HG03108 (cell line): ENCODE results near the gene ZFYVE28.
A peak's percentile ranks its signal among the peaks of the same experiment; 100 is the strongest.
"Not testable (repeated sequence)": the region's sequence is repeated elsewhere in the genome, so short reads cannot be mapped to it uniquely, and the experiment has no call there.

ENCODE experiments used
- ATAC-seq: cut with Tn5 transposase; IDR thresholded peaks from one replicate; pipeline ENCODE4 v1.9.1; 2021; ENCODE audit warnings: moderate library complexity; ENCODE audit not compliant: unreplicated experiment

The ZFYVE28 gene

DNA sequence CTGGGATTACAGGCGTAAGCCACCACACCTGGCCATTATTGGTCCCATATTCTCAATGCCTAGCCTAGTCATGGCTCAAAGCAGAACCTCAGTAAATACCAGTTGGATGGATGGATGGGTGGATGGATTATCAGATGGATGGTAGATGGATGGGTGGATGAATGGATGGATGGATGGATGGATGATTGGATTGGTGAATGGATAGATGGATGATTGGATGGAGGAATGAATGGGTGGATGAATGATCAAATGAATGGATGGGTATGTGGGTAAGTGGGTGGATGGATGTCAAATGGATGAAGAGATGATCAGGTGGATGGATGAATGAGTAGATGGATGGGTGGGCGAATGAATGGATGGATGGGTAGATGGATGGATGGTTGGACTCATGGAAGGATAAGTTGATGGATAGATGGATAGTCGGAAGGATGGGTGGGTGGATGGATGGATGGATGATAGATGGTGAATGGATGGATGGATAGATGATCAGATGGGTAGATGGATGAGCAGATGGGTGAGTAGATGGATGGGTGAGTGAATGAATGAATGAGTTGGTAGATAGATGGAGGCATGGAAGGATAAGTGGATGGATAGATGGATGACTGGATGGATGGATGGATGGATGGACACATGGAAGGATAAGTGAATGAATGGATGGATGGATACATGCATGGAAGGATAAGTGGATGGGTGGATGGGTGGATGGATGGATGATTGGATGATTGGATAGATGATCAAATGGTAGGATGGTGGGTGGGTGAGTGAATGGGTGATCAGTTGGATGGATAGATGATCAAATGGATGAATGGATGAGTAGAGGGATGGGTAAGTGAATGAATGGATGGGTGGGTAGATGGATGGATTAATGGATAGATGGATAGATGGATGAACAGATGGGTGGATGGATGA lies 28.5 kb upstream of the ZFYVE28 start:
- no peak for ATAC-seq

DNA sequence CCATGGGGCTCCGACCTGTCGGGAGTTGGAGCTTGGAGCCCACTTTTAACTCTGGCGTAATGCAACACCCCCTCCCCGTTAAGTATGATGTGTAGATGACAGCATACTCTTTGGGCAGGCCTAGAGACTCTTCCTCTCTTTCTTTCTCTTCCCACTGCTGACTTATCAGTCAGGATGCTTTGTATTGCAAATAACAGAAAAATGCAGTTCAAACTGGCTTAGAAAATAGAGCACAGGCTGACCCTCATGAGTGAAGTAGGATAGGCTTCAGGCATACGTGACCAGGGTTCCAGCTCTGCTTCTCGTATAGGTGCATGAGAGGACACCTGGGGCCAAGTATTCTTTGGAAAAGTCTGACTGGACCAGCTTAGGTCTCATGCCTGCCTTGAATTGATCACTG lies 27.1 kb upstream of the ZFYVE28 start:
- ATAC-seq = no peak

DNA sequence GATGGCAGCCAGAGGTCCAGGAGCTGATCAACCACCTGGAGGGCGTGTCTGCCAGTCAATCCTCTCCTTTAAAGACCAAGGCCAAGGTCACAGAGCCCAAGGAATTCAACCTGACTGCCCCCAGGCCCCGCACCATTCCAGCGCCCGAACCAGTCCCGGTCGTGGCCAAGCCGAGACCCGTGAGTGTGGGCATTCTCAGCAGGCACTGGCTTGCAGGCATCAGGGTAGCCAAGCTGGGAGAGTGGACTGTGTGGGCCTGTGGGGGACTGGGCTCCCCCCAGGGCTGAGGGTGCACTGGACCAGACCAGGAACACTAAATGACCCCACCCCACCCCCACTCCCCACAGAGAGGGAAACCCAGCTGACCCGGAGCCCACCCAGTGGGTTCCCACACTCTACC lies 26.7 kb upstream of the ZFYVE28 start:
- ATAC-seq = no peak

DNA sequence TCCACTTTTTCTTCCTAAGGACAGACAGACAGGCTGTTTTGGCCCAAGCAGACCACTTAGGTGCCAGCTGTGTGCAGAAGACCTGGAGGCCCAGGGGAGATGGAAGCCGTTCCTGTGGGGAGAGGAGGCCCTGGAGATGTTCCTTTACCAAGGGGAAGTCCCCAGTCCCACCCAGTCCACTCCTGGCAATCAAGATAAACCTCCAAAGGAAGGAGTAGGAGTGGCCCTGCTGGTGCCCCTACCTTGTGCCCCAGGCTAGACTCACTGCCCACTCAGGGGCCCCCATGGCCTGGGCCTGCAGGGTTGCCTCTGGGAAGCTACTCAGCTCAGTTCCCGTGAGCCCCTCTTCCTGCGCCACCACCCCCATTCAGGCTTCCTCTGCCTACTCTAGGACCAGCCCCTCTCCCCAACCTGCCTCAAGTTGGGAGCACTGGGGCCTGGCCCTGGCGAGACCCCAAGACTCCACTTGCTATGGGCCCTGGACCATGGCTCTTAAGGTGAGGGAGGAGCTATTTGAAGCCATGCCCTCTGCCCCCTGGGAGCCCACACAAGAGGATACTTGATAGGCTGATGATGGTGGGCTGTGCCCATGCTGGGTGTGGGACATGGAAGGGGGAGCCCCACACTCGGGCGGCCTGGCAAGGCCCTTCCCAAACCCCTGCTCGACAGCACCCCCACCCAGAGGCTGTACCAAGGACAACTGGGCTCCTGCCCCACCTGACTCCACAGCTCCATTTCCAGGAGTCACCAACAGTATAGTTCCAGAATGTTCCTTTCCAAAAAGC lies 25.7 kb upstream of the ZFYVE28 start:
- no peak for ATAC-seq

DNA sequence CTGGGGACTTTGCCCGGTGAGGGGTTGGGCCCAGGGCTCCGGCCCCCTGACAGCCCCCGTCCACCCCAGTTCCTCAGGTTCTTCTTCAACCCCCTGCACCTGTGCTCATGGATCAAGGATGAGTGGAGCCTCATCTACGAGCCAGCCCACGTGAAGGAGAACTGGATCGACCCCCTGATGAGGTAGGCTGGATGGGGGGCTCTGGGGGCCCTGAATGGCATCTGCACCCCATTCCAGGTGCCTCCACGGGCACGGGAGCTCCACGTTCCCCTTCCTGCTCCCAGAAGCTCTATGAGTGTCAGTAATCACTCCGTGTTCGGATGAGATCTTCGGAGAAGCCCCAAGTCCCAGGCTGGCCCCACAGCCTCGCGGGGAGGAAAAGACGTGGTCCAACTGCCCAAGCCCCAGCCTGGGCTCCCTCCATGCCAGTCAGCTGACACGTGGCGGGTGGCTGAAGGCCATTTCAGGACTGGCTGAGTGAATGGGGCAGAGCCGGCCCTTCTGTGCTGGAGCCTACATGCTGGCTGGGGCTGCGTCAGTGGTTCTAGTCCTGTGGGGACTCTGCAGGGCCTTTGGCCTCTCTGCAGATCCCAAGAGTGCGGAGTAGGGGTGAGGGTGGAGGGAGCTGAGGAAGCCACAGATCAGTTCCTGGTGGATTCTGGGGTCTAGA lies 24.8 kb upstream of the ZFYVE28 start:
- ATAC-seq = no peak

DNA sequence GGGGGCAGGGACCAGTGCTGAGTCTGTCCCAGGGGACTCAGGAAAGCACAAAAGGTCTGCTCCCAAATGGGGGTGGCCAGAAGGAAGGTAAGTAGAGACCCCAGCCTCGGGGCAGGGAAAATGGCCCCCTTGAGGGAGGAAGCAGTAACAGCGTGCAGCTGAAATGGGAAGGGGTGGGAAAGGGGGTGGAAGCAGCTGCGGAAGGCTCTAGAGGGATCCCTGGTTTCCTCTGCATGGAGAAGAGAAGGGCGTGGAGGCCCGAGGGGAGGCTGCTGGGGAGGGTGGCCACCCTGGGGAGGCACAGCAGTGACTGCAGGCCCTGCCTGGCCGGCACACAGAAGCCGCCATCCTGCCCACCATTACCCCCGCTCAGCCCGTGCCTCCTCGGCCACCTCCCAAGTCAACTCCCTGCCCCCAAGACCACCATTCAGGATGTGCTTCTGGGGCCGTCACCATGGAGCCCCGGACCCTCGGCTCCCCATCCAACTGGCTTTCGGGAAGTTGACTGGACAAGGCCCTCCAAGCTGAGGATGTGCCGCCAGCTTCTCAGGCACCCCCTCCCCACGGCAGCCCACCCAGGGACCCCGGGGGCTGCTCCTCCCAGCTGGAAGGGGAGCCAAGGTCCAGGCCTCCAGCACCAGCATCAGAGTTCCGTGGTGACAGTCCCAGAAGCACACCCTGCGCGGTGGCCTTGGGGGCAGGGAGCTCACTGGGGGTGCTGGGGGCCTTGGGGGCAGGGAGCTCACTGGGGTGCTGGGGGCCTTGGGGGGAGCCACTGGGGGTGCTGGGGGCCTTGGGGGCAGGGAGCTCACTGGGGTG lies 23.9 kb upstream of the ZFYVE28 start:
- no peak for ATAC-seq

DNA sequence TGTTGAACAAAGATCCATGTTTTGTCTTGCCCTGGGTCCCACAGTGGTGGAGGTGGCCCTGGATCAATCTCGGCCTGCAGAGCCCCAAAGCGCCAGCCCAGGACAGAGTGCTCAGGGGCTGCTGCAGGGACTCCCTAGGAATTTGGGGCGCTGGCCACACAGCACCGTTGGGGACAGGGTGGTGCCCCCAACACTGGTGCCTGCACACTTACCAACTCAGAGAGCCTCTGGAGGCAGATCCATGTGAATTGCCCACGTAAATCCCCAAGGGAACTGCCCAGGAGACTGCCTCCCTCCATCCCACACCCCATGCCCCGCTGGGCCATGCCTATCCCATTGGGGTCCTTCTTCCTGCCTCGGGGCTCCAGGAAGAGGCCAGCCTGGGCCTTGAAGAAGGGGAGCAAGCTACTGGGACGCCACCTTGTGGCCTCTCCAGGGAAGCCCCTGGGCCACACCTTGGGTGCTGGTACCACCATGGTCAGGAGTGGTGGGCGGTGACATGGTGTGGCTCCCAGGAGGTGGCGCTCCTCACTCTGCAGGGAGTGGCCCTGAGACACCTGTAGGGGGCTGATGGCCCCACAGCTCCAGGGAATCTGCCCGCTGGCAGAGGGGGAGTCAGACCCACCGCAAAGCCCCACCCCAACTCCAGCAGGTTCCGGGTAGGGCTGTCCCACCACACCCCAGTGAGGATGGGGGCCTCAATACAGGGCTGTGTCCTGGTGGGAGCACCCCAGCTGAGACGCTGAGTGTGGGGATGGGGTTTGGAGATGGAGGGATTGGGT lies 23.1 kb upstream of the ZFYVE28 start:
- ATAC-seq = peak; percentile 81

DNA sequence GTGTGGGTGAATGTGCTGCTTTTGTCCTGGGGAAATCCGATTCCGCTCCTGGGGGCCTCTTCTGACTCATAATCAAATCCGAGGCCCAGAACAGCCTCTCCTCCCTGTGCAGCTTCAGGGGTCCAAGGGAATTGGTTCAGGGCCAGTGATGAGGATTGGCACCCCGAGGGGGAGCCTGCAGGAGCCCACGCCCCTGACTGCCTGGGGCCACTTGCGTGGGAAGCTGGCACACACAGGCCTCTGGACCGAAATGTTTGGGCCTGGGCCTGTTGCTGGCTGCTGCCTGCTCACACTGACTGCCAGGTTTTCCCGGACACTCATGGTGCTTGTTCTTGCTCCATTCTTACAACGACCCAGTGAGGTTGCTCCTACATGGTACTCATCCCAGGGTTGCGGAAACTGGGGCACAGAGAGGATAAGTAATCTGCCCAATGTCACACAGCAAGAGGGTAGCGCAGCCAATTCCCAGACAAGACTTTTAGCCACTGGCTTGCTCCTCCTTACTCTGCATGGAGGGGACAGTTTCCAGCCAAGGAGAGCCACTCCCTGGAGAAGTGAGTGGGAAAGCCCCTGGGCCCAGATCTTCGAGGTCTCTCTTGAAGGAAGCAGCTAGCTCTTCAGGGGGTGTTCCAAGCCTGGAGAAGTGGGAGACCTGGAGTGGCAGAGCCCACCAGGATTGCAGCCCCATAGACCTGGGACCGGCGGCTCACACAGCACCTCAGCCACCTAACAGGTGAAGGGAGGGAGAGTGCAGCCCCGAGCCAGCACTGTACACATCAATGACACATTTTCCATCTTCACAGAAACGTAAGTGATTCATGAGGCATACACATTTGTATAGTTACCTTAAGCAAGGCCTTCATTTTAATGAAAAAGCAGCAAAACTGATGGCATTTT lies 20.6 kb upstream of the ZFYVE28 start:
- ATAC-seq = no peak

DNA sequence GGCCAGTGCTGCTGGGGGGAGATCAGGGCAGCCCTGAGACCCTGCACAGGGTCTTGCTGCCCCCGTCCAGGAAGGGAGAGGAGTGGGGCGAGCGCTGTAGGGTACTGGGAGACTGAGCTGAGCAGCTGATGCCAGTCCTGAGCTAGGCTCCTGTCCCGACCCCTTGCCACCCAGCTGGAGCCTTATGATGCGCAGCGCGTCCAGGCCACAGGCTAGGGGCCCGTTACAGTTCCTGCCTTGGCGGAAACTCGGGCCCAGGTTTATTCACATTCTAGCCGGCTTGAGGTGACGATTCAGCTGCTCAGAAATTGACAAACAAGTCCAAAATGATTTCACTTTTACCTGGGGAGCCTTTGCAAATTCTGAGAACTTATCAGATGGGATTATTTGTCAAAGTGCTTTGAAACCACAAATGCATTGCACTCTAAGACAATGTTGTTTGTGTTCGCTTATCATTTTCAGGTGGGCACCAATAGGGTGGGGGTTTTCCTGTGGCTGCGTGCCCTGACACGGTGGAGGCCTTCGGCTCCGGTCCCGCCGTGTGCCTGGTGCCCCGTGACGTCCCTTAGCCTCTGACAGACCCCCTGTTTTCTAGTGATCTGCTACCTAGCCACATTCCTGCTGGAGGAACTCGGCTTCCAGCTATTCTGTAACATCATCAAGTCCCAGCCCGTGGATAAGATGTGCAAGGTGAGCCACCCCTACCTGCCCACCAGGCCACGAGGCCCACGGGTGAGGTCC lies 19.2 kb upstream of the ZFYVE28 start:
- no peak for ATAC-seq

DNA sequence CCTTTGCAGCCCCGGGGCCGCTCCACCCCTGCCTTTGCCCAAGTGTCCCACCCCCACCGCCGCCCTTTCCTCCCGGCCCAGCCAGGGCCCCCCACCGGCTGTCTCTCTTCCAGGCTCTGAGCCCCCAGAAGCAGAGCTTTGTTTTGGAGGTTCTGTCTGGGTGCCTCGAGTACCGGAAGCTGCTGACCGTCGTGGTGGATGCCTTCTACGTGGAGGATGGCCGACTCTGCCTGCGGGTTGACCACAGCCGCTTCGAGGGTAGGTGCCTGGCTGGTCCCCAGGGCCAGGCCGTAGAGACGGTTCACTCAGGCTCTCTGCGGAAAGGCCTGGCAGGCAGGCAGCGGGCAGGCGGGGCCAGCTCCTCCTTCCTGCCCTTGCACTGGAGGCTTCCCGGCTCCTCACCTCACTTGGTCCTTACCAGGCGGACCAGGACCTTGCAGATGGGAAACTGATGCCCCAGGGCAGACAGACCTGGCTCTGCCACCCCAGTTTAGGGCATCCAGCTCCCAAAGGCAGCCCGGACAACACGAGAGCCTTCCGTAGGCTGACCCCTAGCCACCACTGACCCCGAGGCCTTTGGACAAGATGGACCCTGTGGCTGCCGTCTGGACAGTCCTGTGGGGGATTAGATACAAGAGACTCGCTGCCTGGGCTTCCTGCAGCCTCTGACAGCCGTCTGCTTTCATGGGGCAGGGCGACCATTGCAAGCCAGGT lies 18.5 kb upstream of the ZFYVE28 start:
- no peak for ATAC-seq

DNA sequence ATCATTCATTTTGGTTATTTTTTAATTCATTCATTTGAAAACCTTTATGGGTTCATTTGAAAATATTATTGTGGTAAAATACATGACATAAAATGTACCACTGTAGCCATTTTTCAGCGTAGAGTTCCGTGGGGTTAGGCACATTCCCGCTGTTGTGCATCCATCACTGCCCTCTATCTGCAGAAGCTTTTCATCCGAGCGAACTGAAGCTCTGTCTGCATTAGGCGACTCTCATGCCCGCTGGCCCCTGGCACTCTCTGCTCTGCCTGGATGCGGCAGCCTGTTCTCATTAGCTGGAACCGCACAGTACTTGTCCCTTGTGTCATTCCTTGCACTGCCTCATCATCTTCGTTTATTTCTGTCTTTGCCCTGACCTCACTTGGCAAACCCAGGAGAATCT lies 17.9 kb upstream of the ZFYVE28 start:
- ATAC-seq = no peak

DNA sequence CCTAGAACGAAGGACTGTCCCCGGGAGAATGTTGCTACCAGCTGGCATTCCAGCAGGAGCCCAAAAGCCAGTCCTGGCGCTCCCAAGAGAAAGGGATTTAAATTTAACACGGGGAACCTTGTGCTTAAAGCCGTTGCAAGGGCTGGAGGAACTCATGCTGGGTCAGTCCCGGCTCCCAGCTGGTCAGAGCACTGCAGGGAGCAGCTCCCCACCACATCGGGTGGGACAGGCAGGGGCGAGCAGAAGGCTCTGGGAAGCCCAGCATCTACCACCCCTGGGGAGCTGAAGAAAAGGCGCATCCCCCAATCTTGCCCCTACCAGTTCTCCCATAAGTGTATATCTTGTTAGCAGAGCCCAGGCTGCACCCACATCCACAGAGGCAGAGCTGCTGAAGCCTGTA lies 16.0 kb upstream of the ZFYVE28 start:
- no peak for ATAC-seq

DNA sequence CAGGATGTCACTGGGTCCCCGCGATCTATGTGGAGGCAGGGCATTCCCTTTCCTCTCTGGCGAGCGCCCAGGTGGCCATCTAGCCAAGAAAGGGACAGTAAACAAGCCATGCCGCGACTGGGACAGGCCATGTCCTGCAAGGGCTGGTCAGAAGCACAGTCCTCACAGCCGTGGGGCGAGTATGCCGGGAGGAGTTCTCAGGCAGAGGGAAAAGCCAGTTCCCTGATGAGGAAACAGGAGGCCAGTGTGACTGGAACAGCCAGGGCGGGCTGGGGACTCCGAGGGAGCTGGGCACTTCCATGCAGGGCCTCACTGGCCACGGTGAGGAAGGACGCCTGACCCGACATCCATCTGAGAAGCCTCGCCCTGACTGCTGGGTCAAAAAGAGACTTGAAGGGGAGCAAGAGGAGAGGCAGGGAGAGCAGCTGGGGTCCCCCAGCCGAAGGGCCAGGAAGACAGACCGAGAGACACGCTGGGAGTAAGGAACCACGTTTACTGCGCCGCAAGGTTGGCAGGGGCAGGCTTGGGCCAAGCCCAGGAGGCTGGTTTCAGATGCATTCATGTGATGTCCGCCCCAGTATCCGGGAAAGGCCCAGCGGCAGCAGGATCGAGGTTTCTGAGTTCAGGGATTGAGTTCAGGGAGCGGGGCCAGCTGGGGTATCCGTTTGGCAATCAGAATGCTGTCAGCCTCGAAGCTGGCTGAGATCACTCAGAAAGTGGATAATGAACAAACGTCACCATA lies 15.3 kb upstream of the ZFYVE28 start:
- ATAC-seq = no peak

DNA sequence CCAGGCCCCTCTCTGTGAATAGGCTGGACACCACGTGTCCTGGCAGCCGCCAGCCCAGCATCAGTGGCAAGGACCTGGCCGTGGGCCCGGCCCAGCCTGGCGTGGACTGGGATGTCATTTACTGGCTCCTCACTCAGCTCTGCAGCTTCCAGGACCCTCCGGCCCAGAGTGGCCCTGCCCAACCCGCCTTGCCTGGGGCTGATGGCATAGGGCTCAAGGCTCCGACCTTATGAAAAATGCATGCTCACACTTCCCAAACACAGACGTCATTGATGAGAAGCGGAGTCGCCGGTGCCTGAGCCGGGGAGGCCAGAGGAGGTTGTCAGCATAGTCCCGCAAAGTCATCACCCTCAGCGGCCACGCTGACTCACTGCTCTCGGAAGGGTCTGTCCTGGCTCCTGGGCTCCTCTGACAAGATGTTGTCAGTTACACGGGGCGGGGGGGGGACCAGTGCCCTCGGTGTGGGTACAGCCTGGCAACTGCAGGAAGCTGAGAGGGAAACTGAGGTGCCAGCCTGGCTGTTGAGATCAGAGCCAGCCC lies 14.6 kb upstream of the ZFYVE28 start:
- no peak for ATAC-seq

DNA sequence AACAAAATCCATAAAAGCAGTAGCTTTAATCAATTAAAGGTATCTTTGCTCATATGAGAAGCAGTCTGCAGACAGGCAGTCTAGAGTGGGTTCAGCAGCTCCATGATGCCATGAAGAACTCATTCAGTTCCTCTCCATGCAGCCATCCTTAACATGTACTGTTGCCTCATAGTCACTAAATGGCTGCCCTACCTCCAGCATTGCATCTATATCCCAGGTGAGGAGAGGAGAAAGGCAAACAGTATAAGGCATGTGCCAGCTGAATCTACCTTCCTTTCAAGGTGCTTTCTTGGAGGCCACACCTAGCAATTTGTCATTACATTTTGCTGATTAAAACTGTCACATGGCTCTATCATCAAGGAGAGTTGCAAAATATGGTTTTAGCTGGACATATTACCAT lies 13.6 kb upstream of the ZFYVE28 start:
- no peak for ATAC-seq

DNA sequence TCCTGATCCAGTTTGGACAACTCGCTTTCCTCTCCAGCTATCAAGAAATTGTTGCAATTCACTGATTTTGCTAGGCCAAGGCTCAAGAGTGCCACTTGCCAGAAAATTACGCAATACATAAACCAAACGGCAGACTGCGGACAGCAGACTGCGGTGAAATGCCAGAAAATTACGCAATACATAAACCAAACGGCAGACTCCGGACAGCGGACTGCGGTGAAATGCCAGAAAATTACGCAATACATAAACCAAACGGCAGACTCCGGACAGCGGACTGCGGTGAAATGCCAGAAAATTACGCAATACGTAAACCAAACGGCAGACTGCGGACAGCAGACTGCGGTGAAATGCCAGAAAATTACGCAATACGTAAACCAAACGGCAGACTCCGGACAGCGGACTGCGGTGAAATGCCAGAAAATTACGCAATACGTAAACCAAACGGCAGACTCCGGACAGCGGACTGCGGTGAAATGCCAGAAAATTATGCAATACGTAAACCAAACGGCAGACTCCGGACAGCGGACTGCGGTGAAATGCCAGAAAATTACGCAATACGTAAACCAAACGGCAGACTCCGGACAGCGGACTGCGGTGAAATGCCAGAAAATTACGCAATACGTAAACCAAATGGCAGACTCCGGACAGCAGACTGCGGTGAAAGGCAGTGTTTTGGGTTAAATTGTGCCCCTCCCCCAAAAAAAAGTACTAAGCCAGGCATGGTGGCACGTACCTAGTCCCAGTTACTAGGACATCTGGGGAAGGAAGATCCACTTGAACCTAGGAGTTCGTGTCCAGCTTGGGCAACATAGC lies 11.7 kb upstream of the ZFYVE28 start:
- not testable (repeated sequence) for ATAC-seq
